Activated gamma-delta T cell treated with Interleukin-2 at 50 U/mL for 16 hours (primary cell): Measurements from ENCODE around the gene MBL2.

Source experiments
- DNase-seq: peaks from one replicate; pipeline ENCODE4 v3.0.0-alpha.2; 2020

MBL2 gene

DNA sequence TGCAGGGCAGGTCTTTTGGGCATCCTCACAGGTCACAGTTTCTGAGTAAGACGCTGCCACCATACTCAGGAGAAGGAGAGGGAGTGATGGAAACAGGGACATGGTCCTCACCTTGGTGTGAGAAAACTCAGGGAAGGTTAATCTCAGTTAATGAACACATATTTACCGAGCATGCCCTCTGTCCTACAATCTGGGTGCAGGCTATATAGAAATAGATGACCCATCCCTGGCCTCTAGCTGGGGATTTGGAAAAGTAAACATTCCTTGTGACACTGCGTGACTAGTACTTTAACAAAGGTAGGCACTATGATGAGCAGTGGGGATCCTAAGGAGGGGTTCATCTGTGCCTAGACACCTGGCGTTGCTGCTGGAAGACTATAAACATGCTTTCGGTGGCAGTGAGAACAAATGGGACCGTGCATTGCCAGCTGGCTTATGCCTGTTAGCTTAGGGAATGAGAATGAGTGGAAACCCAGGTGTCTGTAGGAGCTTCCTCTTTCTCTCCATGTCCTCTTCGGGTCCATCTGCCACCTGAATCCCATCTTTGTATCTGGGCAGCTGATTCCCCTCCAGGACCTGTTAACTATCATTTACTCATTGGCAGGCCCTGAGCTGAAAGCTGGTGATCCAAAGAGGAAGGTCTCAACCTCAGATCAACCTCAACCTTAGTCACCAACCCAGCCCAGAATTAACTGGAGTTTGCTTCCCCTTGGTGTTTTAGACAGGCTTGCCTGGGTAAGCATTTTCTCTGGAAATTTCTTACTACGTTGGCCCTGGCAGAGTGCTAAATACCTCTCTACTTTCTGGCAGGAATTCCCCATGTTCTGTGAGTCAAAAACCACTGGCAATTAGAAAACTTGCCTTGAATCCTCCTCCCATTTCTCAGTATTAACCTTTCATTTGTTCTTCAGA lies 794 bp downstream of the MBL2 start:
- no peak for DNase-seq

DNA sequence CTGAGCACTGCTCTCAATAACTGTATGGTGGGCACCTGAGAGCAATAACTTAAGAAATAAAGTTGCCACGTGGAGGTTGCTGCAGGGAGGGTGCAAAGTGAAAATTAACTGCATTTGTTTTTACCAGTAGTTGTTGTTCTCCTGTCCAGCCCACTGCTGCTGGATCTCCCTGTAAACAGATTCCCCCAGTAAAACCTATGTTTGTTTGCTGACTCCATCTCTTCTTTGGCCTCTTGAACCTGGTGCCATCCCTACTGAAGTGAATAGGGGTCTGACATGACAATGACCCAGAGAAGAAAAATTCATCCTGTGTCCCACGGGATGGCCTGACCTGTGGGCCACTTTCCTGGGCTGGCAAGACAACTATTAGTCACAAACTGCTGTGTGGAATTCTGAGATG lies 1.7 kb downstream of the MBL2 start:
- DNase-seq, result no peak

DNA sequence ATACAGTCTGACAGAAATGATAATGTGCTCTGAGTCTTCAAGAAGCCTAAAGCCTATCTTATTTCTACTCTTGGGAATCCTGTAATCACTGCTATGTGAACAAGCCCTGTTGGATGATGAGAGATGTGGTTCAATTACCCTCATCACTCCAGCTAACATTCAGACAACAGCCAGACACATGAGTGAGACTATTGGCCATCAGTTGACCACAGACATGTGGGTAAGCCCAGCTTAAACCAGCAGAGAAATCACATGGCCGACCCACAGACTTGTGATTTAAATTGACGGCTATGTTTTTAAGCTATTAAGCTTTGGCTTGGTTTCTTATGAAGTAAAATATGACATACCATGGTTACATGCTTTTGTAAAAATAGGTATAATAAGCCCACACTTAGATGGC lies 2.6 kb downstream of the MBL2 start:
- no peak for DNase-seq

DNA sequence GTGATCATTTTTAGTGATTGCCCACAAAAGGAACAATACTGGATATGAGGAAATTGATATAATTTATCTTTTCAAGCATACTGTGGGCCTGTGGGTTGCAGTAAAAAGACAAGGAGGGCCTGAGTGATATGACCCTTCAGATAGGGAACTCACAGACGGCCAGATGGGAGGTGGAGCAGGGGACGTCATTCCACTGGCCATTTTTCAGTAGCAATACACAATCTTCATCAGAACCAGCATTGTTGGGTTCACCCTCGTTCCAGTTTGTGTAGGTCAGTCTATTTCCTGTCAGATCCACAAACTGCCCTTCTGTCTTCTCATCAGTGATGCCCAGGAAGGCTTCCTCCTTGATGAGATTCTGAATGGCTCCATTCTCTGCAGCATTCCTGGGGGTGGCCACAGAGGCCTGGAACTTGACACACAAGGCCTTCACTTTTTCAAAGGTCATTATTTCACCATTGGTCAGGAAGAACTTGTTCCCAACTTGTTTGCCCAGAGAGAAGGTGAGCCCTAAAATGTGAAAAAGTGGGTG lies 4.5 kb downstream of the MBL2 start:
- no peak for DNase-seq

DNA sequence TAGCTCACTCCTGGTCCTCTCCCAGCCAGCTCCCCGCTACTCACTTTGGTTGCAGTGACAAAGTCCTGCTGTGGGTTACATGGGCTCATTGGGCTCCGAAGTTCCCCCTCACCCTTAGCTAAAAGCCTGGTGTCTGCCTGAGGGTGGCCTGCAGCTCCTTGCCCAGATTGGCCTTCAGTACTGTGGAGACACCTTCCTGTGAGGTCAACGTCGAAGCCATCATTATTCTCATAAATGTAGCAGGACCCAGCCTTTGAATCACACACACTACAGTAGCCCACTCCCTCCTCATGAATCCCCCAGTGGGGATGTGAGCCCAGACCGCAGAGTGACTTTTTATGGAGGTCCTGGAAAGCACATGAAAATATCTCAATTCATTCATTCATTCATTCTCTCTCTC lies 10.5 kb downstream of the MBL2 start:
- DNase-seq, result no peak

DNA sequence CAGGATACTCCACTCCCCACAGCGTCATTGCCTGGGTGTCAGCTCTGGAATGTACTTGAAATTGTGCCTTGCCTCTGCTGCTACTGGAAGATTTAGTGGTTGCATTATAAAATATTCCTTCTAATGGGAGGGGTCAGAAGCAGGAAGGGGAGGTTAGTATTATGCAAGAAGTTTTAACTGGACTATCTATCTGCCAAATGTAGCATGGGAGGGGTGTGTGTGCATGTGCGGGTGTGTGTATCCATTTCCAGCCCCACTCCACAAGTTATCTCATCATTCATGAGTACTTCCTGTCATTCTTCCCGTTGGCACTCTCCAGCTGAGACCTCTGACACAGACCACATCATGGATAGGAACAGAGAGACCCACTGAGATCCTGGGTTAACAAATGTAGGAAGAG lies 13.4 kb downstream of the MBL2 start:
- no peak for DNase-seq

DNA sequence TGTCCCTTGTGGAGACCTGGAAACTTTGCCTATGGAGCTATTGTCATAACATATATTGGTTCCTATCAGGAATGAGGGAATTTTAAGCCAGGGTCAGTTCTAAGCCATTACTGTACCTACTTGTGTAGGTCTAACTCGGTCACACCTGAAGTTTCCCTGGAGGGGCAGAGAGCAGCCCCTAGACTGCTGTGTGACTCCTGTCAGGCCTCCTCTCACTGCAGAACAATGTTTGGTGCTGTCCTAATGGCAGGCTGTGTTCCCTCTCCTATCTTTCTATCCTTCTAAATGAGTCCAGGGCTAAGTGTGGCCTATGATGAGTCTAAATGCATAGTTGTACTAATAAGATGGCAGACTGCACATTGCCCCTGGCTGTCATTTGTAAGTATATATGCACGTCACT lies 14.2 kb downstream of the MBL2 start:
- no peak for DNase-seq

DNA sequence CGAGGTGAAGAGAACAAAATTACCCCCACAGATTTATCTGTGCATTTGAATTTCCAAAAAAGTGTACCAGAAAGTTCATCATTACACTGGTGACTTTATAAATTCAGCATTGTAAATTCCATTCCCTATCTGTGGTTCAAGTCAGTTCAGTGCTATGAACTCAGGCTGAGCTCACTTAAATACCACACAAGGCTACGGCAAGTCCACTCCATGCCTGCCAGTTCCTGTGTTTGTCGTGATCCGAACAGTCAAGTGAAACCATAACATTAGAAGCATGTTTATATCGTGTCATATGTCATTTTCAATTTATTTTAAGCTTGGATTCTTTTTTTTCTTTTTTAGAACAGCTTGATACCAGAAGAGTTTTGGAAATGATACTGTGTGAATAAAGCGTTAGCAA lies 14.8 kb downstream of the MBL2 start:
- no peak for DNase-seq

DNA sequence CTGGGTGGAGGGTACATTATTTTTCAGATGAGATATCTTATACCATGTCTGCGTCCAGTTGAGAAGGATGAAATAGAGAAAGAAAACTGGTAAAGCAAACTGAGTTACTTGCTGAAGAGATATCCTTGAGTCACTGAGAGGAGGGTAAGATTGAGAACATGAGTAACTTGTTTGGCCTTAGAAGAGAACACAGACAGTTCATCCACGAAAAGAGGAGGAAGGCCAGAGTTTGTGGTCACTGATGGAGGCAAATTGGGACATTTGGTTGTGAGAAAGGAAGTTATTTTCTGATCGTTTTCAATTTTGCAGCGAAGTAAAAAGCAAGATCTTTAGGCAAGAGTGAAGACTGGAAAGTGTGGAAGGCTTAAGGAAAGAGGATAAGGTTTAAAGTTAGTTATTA lies 15.6 kb downstream of the MBL2 start:
- no peak for DNase-seq

DNA sequence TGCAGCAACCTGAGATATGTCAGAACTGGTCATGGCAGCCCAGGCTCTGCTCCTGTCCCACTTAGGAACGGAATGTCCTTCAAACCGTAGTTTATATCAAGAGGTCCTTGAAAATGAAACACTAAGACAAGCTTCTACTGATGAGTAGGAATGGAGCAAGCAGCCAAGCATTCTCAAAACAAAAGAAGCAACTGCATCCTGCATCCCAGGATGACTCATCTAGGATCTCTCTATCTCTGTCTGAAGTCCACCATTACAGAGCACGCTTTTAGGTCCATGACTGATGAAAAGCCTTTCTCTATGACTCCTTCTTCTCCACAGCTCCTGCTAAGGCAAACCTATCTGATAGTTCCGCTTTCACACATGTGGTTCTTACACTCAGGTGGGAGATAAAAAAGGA lies 16.3 kb downstream of the MBL2 start:
- no peak for DNase-seq

DNA sequence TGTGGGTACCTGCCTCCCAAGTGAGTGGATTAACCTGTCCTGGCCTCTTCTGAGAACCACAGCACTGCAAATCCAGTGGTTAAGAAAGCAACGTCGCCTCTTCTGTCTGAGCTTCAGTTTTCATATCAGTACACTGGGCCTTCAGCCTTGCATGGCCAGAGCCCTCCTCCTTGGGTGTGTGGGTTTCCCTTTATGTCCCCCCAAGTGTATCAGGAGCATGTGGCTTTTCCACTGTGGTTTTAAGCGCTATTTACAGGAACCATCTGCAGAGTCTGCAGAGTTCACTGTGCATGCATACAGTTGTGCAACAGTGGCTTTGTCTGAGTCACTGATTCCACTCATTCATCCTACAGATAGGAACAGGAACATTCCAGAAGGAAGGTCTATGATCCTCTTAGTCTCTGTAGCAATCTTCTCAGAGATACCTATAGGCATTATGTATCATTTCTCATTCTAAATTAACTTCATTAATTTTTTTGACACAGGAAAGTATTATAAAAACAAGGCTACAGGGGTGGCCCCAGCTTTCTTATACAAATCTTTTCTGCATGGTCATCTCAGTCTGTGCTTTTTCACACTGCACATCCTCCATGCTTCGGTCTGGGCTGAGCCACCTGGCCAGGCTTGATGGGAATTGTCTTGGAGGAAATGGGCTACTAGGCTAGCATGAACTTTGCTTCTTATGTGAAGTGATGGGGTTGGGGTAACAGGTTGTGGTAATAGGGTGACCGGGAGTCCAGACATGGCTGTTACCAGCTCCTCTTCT lies 17.1 kb downstream of the MBL2 start:
- DNase-seq, result no peak

DNA sequence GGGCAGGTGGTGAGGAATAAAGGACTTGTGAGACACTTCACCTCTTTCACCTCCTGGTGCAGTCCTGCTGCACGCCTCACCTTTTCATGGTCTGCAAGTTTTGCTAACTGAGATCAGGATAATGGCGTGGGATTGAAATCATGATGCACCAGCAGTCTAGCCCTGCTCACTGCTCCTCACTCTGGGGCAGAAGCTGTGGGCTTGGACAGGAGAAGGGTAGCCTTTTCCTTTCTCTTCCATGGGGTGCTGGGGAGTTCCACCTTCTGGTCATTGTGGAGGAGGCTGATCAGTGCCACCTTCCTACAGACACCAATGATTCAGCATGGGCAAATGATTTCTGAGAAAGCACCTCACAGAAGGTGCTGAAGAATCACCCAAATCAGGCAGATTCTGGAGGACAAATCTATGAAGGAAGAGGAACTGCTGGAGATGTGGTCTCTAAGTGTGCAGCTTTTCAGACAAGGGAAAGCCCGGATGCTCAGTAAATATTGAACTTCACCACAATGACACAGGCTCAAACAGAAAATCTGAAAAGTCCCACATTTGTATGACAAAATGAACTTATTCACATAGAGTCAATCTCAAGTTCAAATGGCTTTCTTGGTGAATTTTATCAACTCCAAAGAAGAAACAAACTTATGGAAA lies 19.7 kb downstream of the MBL2 start:
- DNase-seq, result no peak

DNA sequence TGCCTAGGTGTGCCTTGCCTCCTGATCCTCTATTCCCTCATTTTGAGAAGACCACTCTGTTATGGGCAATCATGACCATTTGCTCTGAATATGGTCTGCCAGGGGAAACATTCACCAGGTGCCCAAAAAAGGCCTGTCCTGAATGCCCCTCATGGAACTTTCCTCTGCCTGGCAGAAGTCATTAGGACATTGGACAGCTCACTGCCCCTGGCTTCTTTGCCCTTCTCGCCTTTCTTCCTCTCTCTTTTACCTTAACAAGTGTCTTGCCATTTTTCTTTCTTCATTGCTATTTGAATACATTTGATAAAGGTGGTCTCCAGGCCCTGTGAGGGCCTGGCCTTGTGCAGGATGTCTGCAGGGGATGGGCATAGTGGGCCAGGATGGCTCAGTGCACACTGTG lies 20.3 kb downstream of the MBL2 start:
- no peak for DNase-seq

DNA sequence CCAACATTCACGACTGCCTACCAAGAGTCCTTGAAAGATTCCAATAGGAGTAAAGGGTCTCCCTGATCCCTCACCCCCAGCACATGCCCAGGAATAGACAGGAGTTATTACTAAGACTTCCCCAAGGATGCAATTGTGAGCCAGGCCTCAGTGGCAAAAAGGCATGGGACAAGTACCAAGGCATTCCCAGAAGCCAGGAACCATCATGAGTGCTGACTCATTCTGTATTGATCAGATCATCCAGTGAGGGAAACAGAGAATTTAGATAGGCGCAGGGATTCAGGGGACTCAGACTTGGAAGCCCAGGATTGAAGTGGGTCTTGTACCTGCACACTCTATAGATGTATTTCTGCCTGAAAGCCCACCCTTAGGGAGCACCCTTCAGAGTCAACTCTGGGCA lies 21.2 kb downstream of the MBL2 start:
- no peak for DNase-seq

DNA sequence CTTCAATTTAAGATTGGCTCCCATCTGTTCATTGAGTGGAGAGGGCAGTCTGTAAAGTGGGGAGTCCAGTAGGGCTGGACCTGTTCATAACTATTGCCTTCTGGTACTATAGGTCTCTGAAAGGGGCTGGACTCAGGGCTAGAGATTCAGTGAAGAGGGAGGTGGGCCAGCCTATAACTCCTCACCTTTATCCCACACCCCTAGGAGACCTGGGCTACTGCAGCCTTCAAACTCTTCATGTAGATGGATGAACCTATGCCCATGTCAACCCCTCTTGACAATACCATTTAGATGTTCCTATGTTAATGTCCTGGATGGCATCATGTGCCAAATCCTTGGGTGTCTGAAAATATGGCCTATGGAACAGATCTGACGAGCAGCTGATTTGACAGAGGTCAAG lies 22.0 kb downstream of the MBL2 start:
- no peak for DNase-seq

DNA sequence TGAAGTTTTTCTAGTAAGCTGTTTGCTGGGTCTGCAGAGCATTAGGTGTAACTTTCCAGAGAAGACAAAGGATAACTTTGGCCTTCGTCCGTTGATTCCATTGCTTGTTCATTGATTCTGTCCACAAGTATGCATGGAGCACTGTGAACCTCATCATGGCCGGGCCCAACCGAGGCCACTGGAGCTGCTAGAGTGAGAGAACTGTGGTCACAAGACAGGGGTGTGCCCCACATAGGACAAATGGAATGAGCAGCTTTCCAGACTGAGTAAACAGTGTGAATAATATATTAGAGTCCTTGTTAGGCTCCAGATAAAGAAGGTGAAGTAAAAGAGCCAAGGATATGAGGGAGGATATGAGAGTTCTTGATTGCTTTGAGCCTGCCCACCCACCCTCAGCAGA lies 24.9 kb downstream of the MBL2 start:
- DNase-seq, result no peak

DNA sequence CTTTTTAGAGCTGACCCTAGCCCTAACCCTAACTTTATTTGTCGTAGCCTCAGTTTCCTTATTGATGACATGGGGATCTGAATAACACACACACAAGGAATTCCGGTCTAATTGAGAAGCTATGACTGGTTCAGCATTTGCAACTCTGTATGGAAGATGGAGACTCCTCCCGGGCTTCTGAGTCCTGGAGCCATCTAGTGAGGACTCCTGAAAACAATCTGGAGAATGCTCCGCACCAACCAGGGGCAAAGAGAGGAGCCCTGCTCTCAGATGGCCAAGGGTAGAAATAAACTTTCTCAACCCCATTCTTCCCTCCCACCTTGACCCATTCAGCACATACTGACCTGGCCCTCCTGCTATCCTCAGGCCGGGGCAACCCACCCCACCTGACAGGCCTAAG lies 26.4 kb downstream of the MBL2 start:
- no peak for DNase-seq

DNA sequence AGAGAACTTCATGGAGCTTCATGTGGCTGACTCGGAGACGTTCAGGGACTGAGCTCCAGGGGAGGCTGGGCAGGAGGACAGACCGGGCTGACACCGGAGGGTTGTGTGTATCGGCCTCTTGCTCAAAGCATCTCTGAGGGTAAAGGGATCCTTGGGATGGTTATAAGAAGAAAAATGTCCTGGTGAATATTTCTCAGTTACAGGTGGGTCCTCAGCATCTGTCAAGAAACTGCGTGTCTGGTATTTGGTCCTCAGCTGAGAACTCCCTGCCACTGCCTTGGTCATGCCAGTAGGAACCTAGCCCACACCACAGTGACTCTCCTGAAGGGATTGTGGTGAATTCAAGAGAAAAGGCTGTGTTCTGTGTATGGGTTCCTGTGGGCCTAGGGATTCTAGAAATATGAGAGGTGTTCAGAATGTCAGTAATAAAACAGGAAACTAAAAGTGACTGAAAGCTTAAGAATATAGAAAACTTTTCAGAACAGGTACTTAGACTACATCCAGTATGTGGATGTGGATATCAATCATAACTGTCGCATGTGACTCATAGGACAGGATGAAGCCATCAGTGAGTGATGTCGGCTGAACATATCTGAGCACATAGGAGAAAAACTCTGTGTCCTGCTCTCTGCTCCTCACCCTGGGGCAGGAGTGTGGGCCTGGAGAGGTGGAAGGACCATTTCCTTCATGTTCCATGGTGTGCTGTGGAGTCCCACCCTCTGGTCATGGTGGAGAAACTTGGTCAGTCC lies 28.4 kb downstream of the MBL2 start:
- no peak for DNase-seq

DNA sequence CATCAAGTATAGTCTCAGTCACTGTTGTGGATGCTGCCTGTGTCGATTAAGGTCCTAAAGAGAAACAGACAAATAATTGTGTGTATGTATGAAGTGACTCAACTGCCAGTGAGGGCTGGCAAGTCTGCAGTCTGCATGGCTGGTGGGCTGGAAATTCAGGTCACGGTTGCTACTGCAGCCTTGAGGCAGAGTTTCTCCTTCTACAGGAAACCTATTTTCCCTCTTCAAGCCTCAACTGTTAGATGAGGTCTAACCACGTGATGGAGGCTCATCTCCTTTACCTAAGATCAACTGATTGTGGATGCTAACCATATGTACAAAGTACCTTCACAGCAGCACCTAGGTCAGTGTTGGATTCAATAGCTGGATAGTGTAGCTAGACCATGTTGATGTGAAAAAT lies 29.9 kb downstream of the MBL2 start:
- no peak for DNase-seq

DNA sequence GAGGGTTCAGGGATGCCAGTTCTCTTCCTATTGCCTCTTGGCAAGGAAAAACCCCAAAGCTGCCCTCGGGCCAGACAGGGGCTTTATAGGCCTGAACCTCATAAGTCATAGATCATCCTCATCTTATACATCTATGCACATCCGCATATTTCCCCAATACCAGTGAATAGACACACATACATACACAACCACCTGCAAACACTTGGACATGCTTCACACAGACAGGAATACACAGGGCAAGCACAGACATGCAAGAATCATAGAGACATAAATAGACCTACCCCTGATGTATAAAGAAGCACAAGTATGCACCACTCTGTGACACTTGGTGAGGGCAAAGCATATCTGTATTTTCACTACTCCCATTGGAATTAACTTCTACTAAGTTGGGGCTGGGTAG lies 30.7 kb downstream of the MBL2 start:
- no peak for DNase-seq

DNA sequence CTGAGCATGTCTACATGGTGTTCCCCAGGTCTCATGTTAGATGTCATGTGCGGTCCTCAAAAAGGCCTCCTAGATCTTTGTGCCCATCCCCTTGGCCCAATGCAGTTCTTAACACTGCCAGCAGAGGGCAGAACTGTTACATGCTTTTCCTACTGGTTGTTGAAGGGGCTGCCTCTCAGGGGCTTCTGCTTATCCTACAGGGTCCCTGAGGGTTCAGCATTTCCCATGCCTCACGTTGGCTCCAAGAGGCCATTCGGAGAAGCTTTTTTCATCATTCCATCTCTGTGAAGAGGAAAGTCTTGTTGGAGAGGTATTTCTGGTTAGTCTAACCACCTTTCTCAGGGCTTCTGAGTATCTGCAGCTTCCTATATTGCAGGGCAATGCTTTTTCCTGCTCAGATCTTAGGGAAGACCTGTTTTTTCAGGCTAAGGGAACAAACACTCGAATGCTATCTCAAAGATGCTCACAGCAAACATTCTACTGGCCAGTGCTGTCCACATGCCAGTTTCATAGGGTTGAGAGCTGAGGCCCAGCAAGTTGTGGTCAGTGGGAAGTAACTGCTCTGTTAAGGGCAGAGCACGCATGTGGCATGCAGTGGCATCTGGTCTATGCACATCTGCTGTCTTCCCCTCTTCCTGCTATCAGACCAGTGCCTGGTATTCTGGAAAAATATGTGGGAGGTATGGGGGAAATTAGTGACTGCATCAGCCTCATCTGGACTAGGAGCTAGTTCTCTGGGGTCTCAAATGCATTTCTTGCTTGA lies 31.5 kb downstream of the MBL2 start:
- peak; percentile 7 for DNase-seq

DNA sequence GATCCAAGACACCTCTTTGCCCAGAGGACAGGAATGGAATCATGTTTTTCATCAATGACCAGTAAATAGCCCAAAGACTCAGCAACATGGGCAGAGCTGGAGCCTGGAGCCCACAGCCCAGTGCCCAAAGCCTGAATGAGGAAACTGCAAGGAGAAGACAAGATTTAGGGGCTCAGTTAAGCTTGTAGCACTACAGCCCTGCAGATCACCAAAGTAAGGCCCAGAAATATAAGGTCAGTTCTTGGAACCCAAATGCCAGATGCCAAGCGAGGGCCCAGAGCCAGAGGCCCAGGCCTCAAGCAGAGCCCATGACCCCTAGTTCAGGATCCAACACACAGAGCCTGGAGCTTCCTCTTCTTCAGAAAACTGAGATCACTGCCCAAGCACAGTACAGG lies 32.4 kb downstream of the MBL2 start:
- no peak for DNase-seq
